Fibroblast of lung (primary cell): ENCODE results near the gene ALDH6A1. TPM values are rescaled to one million over a fixed set of nuclear protein-coding genes. Genes with fewer than 3 reads are reported as not detected.
A peak's percentile ranks its signal among the peaks of the same experiment; 100 is the strongest.

Experiments
- DNase-seq, 2 donors: peaks; one replicate each; pipeline versions ENCODE4 v3.0.0 to v3.0.0-alpha.2; 2010; ENCODE audit warnings: low read depth in 2 of 2
- H2AFZ ChIP-seq: 2 replicates; pipeline ENCODE4 v1.5.1; 2012; ENCODE audit warnings: low read length, control low read depth, inconsistent platforms
- H3K27ac ChIP-seq: 2 replicates; pipeline ENCODE4 v1.5.1; 2011; ENCODE audit warnings: low read length, control low read depth; ENCODE audit not compliant: insufficient read depth
- H3K27me3 ChIP-seq: 2 replicates; pipeline ENCODE4 v1.5.1; 2011; ENCODE audit warnings: mild to moderate bottlenecking, low read length; ENCODE audit not compliant: control insufficient read depth, insufficient read depth
- H3K36me3 ChIP-seq: 2 replicates; pipeline ENCODE4 v1.5.1; 2011; ENCODE audit warnings: low read length; ENCODE audit not compliant: control insufficient read depth, insufficient read depth
- H3K4me1 ChIP-seq: 2 replicates; pipeline ENCODE4 v1.5.1; 2011; ENCODE audit warnings: low read length; ENCODE audit not compliant: control insufficient read depth, insufficient read depth; ENCODE audit errors: extremely low read depth
- H3K4me2 ChIP-seq: 2 replicates; pipeline ENCODE4 v1.5.1; 2011; ENCODE audit warnings: low read length, control low read depth; ENCODE audit not compliant: insufficient read depth; ENCODE audit errors: extremely low read depth
- H3K4me3 ChIP-seq, 4 experiments: fragments of 200-600 bp in 1 of 4; sonication (generic) in 1 of 4; replicated peaks in 1 of 4; 2 replicates each; pipeline ENCODE4 v1.5.1; 2011 to 2016; ENCODE audit warnings: low read length in 4 of 4, low read depth in 3 of 4, mild to moderate bottlenecking in 3 of 4, control low read depth in 2 of 4, inconsistent platforms in 1 of 4, mixed read lengths in 1 of 4; ENCODE audit not compliant: insufficient read depth in 1 of 4; ENCODE audit errors: control extremely low read depth in 1 of 4
- H3K79me2 ChIP-seq: 2 replicates; pipeline ENCODE4 v1.5.1; 2012; ENCODE audit warnings: mild to moderate bottlenecking, low read length, inconsistent platforms; ENCODE audit not compliant: control insufficient read depth, insufficient read depth
- H3K9ac ChIP-seq: 2 replicates; pipeline ENCODE4 v1.5.1; 2011; ENCODE audit warnings: mild to moderate bottlenecking, low read length, control low read depth; ENCODE audit not compliant: insufficient read depth
- H3K9me3 ChIP-seq: 2 replicates; pipeline ENCODE4 v1.5.1; 2012; ENCODE audit warnings: low read depth, low read length; ENCODE audit not compliant: control insufficient read depth, insufficient read depth
- H4K20me1 ChIP-seq: 2 replicates; pipeline ENCODE4 v1.5.1; 2011; ENCODE audit warnings: low read length; ENCODE audit not compliant: control insufficient read depth, insufficient read depth; ENCODE audit errors: extremely low read depth
- EZH2 ChIP-seq: IDR thresholded peaks from 2 replicates; pipeline ENCODE4 v1.5.1; 2012; ENCODE audit warnings: low read length, control low read depth, mild to moderate bottlenecking; ENCODE audit errors: missing control alignments
- polyA plus RNA-seq, 2 donors: library from polyadenylated mRNA; depleted of rRNA in 1 of 2; stranded (reverse) in 1 of 2; unstranded in 1 of 2; fragments of >200 nt; gene quantifications; 2 replicates each; pipeline ENCODE4 v1.2.1, GENCODE V29; 2011 to 2012; ENCODE audit warnings: missing spikeins in 1 of 2
- total RNA-seq: library from RNA; depleted of rRNA; stranded (reverse); fragments of >200 nt; gene quantifications from 2 replicates; pipeline ENCODE4 v1.2.1, GENCODE V29; 2014
- TF ChIP-seq, protein P1 (sequence below), 2 donors: IDR thresholded peaks in 1 of 2; conservative IDR thresholded peaks in 1 of 2; 1 replicate in 1 of 2; 2 replicates in 1 of 2; pipeline ENCODE4 v1.5.1; 2011 to 2012; ENCODE audit warnings: low read length in 2 of 2, control low read depth in 1 of 2, inconsistent platforms in 1 of 2, low read depth in 1 of 2, mild to moderate bottlenecking in 1 of 2

The ALDH6A1 gene
- total and polyA plus RNA-seq, 2 donors (not counting 1 experiment from before 2014, with no cell fraction given) = 16.2 to 38.6 TPM

GRCh38 chr14:74064883-74065282, 19.4 kb downstream of the ALDH6A1 start:
- Histone ChIP-seq H3K27ac (no peak overlapping the region), H3K9me3 (no peaks in the 10 kb centered on the region), H3K4me3 (no peak overlapping the region), H2AFZ (no peak overlapping the region), H3K36me3 (peaks cover 1% of the 10 kb centered on the region), H4K20me1 (no peaks in the 10 kb centered on the region), H3K9ac (no peak overlapping the region), H3K79me2 (no peaks in the 10 kb centered on the region), H3K4me2 (no peak overlapping the region), H3K4me1 (peaks cover 17% of the 10 kb centered on the region), H3K27me3 (no peaks in the 10 kb centered on the region)
- DNase-seq = peak in 1 of 2 donors; percentile 37
- TF ChIP-seq, protein P1, sequence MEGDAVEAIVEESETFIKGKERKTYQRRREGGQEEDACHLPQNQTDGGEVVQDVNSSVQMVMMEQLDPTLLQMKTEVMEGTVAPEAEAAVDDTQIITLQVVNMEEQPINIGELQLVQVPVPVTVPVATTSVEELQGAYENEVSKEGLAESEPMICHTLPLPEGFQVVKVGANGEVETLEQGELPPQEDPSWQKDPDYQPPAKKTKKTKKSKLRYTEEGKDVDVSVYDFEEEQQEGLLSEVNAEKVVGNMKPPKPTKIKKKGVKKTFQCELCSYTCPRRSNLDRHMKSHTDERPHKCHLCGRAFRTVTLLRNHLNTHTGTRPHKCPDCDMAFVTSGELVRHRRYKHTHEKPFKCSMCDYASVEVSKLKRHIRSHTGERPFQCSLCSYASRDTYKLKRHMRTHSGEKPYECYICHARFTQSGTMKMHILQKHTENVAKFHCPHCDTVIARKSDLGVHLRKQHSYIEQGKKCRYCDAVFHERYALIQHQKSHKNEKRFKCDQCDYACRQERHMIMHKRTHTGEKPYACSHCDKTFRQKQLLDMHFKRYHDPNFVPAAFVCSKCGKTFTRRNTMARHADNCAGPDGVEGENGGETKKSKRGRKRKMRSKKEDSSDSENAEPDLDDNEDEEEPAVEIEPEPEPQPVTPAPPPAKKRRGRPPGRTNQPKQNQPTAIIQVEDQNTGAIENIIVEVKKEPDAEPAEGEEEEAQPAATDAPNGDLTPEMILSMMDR (conservative IDR thresholded peaks at IDR 0.05 in 1 of 2, IDR thresholded peaks at IDR 0.05 in 1 of 2; ENCODE audit: low read depth in 1 of 2, low read length in 2 of 2) = no peak
- TF ChIP-seq EZH2 = no peak

DNA sequence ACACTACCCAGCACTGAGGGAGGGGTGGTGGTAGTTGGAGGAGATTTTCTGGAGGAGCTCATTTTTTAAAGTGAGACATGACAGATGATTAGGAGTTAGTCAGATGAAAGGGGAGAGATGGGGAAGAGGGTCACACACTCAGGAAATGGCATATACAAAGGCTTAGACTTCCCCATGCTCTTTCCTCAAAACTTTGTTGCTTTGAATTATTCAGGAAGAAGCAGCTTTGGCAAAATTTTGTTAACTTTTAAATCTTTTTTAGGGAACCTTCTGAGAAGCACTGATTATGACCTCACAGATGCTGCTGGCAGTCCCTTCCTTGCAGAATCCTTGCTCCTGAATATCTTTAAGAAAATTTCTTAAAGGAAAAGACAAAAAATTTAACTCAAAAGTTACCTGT, 19.8 kb downstream of the ALDH6A1 start:
- DNase-seq = no peak
- Histone ChIP-seq H3K4me2 (no peak overlapping the region), H3K4me3 (no peak overlapping the region), H3K79me2 (no peaks in the 10 kb centered on the region), H3K4me1 (peaks cover 17% of the 10 kb centered on the region), H4K20me1 (no peaks in the 10 kb centered on the region), H2AFZ (no peak overlapping the region), H3K27me3 (no peaks in the 10 kb centered on the region), H3K36me3 (peaks cover 1% of the 10 kb centered on the region), H3K27ac (no peak overlapping the region), H3K9ac (no peak overlapping the region), H3K9me3 (no peaks in the 10 kb centered on the region)
- TF ChIP-seq, protein P1 (conservative IDR thresholded peaks at IDR 0.05 in 1 of 2, IDR thresholded peaks at IDR 0.05 in 1 of 2; ENCODE audit: low read depth in 1 of 2, low read length in 2 of 2) = no peak
- TF ChIP-seq EZH2 = no peak

DNA sequence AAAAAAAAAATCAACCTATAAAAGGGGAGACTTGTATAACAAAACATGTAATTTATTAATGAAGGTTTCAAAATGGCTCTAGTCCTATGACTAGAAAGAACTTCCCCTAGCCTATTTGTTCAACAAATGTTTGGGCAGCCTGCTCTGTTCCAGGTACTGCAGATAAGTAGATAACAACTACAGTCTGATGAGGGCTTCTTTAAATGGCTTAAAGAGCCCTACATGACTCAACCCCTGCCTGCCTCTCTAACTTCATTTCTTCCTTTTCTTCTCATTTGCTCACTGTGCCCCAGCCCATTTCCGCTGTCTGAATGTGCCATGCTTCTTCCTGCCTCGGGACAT, 21.5 kb downstream of the ALDH6A1 start:
- TF ChIP-seq, protein P1 (conservative IDR thresholded peaks at IDR 0.05 in 1 of 2, IDR thresholded peaks at IDR 0.05 in 1 of 2; ENCODE audit: low read depth in 1 of 2, low read length in 2 of 2) = no peak
- no peak for TF ChIP-seq EZH2
- Histone ChIP-seq H3K27me3 (no peaks in the 10 kb centered on the region), H3K9me3 (no peaks in the 10 kb centered on the region), H3K9ac (no peak overlapping the region), H3K4me3 (no peak overlapping the region), H3K79me2 (no peaks in the 10 kb centered on the region), H3K27ac (no peak overlapping the region), H3K4me1 (peaks cover 17% of the 10 kb centered on the region), H2AFZ (no peak overlapping the region), H3K36me3 (peaks cover 1% of the 10 kb centered on the region), H3K4me2 (no peak overlapping the region), H4K20me1 (no peaks in the 10 kb centered on the region)
- peak in 1 of 2 donors; percentile 18 for DNase-seq
